Prostate gland (tissue), 2 donors: ENCODE results near the gene TRIM25.
A peak's percentile ranks its signal among the peaks of the same experiment; 100 is the strongest.

Source experiments
- CTCF ChIP-seq, 4 experiments: fragments of 200-600 bp in 2 of 4; fragments of 450-650 bp in 2 of 4; sonication (generic) in 2 of 4; IDR thresholded peaks; 1 replicate in 3 of 4; 2 replicates in 1 of 4; pipeline ENCODE4 v1.5.1; 2016 to 2019; ENCODE audit warnings: antibody characterized with exemption in 4 of 4, mild to moderate bottlenecking in 2 of 4, moderate library complexity in 2 of 4
- POLR2A ChIP-seq: fragments of 450-650 bp; IDR thresholded peaks from one replicate; pipeline ENCODE4 v1.6.1; 2016; ENCODE audit warnings: antibody characterized with exemption, mild to moderate bottlenecking

- TF ChIP-seq POLR2A (no peak), CTCF (IDR thresholded peaks at IDR 0.05) (peak; percentile 38 to 75 (median 68))
Measured at GRCh38 chr17:56939869-56940484, 26.1 kb upstream of the TRIM25 start.
